ENCODE results near the gene ZNF600. TPM values are rescaled to one million over a fixed set of nuclear protein-coding genes. Genes with fewer than 3 reads are reported as not detected.
"Not testable (repeated sequence)": the region's sequence is repeated elsewhere in the genome, so short reads cannot be mapped to it uniquely, and the experiment has no call there.

ZNF600 gene
- total and polyA plus RNA-seq, 2 of the 8 experiments (the other 6 are each of a cell fraction or from before 2014, with no cell fraction given): 2.1 to 8.0 TPM

DNA sequence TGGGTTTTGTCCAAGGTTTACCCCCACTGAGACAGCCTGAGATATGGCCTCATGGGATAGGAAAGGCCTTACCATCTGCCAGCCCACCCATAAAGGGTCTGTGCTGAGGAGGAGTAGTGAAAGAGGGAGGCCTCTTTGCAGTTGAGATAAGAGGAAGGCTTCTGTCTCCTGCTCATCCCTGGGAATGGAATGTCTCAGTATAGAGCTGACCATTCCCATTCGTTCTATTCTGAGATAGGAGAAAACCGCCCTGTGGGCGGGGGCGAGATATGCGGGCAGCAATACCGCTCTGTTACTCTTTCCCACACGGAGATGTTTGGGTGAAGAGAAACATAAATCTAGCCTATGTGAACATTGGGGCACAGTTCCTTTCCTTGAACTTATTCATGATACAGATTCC lies 45.2 kb downstream of the ZNF600 start:
- H3K56ac ChIP-seq (replicated peaks; ENCODE audit: insufficient read length, low read depth, low read length); H2BK20ac ChIP-seq (ENCODE audit: low read length); H3K18ac ChIP-seq (ENCODE audit: extremely low read depth, low read length); H3K27me3 ChIP-seq (replicated peaks in 1 of 4; ENCODE audit: control insufficient read depth in 3 of 4, extremely low read depth in 1 of 4, insufficient read depth in 3 of 4, low read length in 3 of 4); H3K4me1 ChIP-seq (replicated peaks in 1 of 4; ENCODE audit: control insufficient read depth in 3 of 4, insufficient read depth in 4 of 4, low read length in 3 of 4); H2BK5ac ChIP-seq (ENCODE audit: low read depth, low read length); FAIRE-seq; H2AK5ac ChIP-seq (ENCODE audit: low read depth, low read length); H3K9ac ChIP-seq (replicated peaks in 1 of 4; ENCODE audit: extremely low read depth in 1 of 4, low read depth in 3 of 4, low read length in 3 of 4); H4K91ac ChIP-seq (replicated peaks; ENCODE audit: insufficient read length, low read length); H3K23ac ChIP-seq (ENCODE audit: insufficient read length); H4K5ac ChIP-seq (ENCODE audit: insufficient read length, low read depth, low read length); H3K4ac ChIP-seq (replicated peaks; ENCODE audit: insufficient read length, low read depth, low read length); H3K4me2 ChIP-seq (ENCODE audit: insufficient read depth in 1 of 2, low read depth in 2 of 2, low read length in 2 of 2); H3K4me3 ChIP-seq (ENCODE audit: extremely low read depth in 1 of 4, insufficient read depth in 2 of 4, low read depth in 3 of 4, low read length in 4 of 4); H3K23me2 ChIP-seq (ENCODE audit: low read depth, low read length); H4K8ac ChIP-seq (ENCODE audit: extremely low read depth, insufficient read depth, low read length); H2BK120ac ChIP-seq (replicated peaks; ENCODE audit: low read depth, low read length); H3K27ac ChIP-seq (ENCODE audit: low read depth, low read length); H3K79me2 ChIP-seq (ENCODE audit: control insufficient read depth in 1 of 2, insufficient read depth in 2 of 2, low read length in 2 of 2); H2BK12ac ChIP-seq (ENCODE audit: low read depth, low read length); H3K14ac ChIP-seq (ENCODE audit: insufficient read length); DNase-seq (ENCODE audit: low read depth in 1 of 2, low spot score in 2 of 2); CTCF ChIA-PET (ENCODE audit: partially characterized antibody); H3K79me1 ChIP-seq (ENCODE audit: low read depth, low read length); H3K9me3 ChIP-seq (ENCODE audit: insufficient read depth in 2 of 2, low read depth in 1 of 2, low read length in 1 of 2); H3K36me3 ChIP-seq (ENCODE audit: control insufficient read depth in 2 of 4, insufficient read depth in 4 of 4, low read length in 3 of 4); H2AFZ ChIP-seq (ENCODE audit: low read length); H4K20me1 ChIP-seq (replicated peaks in 1 of 2; ENCODE audit: control insufficient read depth in 1 of 2, insufficient read depth in 2 of 2, low read length in 2 of 2): not testable (repeated sequence)
- 83% methylated on average over 7 of the region's 7 CpGs; no CpG with 5 or more reads in 1 of the 2 experiments for WGBS, 2 experiments (ENCODE audit: extremely low coverage in 1 of 2, insufficient coverage in 1 of 2, insufficient read length in 1 of 2, insufficient replicate concordance in 2 of 2, low coverage in 1 of 2, low lambda C conversion rate in 2 of 2, missing lambda C conversion rate in 1 of 2)
- H2BK15ac ChIP-seq (ENCODE audit: low read length): 0 out of 2 replicates have a peak overlapping the region, but pooled peaks have one; percentile 8
- POLR2A ChIA-PET (ENCODE audit: partially characterized antibody): interaction anchor here (0.6 kb wide), 1 partner anchor 139 kb away, joined by 3 read pairs; no protein-coding TSS in a partner anchor

Measured in H1 (cell line).